Activated CD4-positive, alpha-beta T cell treated with anti-CD3 and anti-CD28 coated beads, Interleukin-2, Interleukin-4, amounts not matched to agents 100 ng/mL and 50 ng/mL, durations not matched to agents 16 hours and 8 hours (primary cell): ENCODE data around the gene HLX.

ENCODE experiments used
- DNase-seq: peaks from one replicate; pipeline ENCODE4 v3.0.0-alpha.2; 2020; ENCODE audit warnings: low spot score

Gene HLX

GRCh38 chr1:220882061-220882891 lies 3.0 kb downstream of the HLX start:
- DNase-seq, result no peak

- DNase-seq, result no peak
These were observed 5.1 kb downstream of the HLX start for GRCh38 chr1:220884109-220884980.

DNA sequence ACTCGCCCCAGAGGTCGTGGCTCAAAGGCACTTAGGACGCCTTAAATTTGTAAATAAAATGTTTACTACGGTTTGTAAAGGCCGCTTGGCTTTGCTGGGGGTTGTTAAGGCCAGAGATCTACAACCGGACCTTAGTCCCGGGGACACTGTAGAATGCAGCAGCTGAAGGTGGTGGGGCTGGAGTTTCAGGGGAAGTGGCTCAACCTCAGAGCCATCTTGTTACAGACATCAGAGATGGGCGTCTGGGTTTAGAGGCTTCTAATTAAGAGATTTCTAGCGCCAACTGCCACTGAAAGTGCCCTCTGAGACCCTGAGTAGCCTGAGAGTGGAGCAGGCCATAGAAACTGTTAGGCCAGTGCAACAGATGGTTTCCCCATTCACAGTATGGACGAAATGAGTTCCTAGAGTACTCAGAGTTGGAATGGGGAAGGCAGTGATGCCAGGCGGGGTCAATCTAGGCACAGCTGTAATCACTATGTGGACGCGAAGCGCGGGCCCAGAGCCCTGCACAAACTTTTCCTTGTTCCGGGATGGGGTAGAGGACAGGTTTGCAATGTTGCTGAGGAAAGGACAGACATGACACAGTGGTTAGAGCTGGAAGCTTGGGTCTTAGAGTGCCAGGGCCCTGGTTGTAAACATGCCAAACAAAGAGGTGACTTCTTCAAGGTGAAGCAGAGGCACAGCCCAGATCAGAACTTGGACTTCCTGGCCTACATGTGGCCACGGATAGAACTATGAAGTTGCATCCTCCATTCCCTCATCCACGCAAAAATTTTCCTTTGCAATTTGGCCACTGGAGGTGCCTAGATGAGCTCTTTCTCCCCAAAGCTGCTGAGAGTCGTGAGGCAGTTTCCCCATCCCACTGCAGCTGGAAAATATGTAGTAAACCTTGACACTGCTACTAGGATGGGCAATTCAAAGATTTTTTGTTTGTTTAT lies 6.0 kb downstream of the HLX start:
- no peak for DNase-seq

- DNase-seq, result no peak
These were observed 6.7 kb downstream of the HLX start for GRCh38 chr1:220885971-220886370.

DNA sequence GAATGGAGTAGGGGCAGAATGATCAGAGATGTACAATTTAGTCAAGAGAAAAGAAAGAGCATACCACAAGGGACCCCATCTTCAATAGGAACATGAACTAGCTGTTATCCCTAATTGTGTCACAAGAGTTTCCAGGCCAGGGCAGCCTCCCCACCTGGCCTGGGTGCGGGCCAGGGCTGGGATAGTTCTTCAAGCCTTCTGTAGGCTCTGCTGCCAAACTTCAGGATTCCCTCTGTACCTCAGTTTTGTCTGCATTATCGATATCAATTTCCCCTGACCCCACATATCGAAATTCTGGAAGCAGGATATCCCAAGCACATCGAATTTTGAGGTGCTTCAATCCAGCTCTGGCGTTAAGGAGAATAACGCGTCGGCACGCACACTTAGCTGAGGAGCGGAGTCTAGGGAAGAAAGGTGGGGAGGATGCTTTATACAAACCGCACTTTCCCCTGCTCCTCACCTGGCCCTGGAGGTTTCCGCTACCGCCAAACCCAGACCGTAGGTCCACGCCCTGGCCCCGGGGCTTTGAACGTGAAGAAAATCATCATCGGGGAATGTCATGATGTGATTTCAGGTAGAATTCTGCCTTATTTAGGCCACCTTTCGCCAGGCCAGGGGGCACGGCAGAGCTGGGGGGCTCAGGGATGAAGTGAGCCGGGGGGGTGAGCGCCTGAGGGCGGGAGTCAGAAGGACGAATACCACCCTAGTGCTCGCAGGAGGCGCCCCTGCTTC lies 7.4 kb downstream of the HLX start:
- no peak for DNase-seq

DNA sequence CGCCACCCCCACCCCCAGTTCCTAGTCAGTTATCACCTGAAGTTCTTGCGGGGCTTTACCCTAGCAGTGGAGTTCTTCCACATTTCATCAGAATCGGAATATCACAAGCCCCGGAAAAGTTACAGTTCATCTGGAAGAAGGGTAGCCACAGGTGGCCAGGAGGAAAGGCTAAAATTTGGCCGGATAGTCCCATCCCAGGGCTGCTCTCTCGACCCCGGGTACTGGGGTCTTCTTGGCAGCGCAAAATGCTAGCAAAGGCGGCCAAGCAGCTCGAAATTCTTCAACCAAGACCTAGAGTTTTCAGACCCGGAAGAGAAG lies 7.9 kb downstream of the HLX start:
- no peak for DNase-seq

DNA sequence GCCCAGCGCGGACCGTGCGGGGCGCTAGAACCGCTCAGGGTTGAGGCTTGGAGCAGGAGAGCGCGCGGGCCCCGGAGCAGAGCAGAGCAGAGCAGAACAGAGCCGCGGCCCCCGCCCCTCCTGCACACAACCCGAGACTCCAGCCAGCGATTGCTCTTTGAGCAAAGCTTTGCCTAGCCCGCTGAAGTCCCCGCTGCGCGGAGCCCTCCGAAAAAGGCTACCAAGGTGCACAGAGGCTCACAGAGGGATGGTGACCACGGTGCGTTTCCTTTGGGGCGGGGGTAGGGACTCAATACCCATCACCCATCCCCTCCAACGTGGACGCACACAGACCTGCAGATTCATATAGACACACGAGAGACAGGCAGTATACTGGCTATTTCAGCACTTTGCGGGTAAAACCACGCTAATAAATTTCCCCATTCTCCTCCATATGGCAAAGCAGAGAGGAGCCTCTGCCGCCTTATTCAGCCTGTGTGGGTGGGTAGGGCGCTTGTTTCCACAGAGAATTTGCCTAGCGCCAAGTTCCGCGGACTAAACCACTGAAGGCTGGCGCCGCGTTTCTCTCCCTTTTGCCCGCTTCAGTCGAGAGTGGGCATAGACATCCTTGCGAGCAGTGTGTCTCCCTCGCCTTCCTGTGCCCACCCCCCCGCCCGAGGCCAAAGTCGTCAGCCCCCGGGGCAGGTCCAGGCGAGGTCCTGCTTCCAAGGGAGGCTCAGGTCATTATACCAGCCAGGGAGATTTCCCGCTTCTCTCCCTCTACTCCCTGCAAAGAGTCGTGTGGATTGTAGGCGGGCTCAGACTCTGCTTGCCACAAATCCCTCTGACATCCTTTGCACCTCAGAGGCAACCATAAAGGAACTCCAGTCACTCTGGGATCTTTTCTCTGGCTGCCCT lies 8.5 kb downstream of the HLX start:
- DNase-seq, result no peak

- DNase-seq, result no peak
These were observed 9.3 kb downstream of the HLX start for GRCh38 chr1:220888417-220888986.

- DNase-seq, result no peak
These were observed 10.1 kb downstream of the HLX start for GRCh38 chr1:220889333-220889732.

GRCh38 chr1:220889848-220890287 lies 10.6 kb downstream of the HLX start:
- no peak for DNase-seq

DNA sequence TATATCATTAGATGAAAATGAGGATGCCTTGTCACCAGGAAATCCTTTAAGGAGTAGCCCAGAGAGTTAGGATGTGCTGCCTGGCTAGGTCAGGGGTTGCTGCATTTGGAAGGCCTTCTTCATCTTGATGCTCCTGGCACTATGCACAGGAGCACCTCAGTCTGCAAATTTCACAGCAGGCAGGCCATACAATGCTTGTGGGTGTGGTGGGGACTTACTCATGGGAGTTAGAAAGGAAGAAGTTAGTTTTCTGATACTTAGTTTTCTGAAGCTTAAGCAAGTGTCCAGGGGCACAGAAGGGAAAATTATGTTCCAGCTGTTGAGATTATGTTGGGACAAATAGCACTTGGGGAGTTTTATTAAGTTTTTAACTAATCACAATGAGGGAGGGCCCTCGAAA lies 11.4 kb downstream of the HLX start:
- no peak for DNase-seq

- DNase-seq, result no peak
These were observed 12.2 kb downstream of the HLX start for GRCh38 chr1:220891224-220892085.

- DNase-seq, result no peak
These were observed 12.8 kb downstream of the HLX start for GRCh38 chr1:220892086-220892376.

DNA sequence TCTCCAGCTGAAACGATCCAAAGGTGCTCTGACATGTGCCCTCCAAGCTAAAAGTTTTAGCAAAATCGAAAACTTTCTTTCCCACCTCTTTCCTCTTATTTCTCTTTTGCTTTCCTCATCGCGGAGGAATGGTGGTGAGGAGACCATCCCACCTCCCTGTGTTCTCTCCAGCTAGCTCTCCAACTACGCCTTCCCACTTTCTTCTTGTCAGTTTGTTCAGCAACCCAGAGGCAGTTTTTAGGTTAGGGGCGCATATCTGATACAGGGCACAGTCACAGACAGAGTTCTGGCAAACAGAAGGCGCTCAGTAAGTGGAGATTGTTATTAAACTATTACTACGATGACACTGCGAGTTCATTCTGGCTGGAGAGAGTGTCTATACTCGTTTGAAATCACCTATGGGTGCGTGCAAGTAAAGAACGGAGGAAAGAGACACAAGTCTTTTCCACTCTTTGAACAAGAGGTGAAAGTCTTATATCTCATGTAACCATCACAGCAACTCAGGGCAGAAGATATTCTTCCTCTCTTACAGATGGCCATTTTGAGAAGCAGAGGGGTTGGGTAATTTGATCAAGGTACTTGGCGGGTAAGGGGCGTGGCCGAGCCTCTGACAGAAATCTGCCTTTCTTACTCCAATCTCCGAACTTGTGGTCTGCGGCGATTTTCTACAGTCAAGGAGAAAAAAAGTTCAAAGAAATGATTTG lies 13.9 kb downstream of the HLX start:
- DNase-seq, result no peak

DNA sequence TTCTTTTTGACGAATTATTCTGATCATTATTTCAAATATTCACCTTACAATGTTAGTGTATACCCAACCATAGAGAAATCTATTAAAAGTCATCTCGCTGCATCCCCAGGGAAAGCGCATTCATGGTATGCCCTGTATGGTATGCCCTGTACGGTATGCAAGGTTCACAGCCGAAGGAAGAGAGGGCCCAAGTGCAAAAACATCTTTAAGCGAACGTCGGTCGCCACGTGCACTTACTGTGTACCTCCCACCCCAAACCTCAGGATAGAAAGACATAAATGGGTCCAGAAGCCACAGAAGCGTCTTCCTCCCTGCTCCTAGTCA lies 14.4 kb downstream of the HLX start:
- DNase-seq, result no peak

GRCh38 chr1:220894025-220894923 lies 15.0 kb downstream of the HLX start:
- DNase-seq, result no peak

GRCh38 chr1:220894924-220895256 lies 15.6 kb downstream of the HLX start:
- no peak for DNase-seq

DNA sequence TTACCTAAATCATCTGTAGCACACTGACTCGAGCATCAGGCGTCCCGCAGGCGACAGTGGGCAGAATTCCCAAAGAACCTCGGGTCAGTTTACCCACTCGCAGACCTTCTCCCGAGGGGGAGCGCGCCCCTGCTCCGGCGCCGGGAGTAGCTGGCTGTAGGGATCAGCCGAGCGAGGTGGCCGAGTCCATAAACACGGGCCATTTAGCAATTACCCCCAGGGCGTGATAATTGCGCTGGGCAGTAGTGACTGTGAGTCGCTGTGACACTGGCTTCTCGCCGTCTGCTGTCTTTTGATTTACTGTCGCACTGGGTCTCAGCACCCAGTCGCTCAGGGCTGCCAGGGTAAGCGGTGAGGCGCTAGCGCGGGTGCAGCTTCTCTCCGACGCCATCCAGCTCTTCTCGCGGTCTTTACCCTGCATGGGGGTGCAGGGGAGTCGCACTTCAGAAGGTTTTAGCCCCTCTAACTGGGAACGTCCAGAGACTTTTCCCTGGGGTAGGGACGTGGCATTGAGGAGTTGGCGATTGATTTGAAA lies 16.2 kb downstream of the HLX start:
- DNase-seq, result no peak
